M059J (cell line): Measurements from ENCODE around the gene SLC46A1. TPM values are rescaled to one million over a fixed set of nuclear protein-coding genes. Genes with fewer than 3 reads are reported as not detected.

Experiments used
- DNase-seq: peaks from one replicate; pipeline ENCODE4 v3.0.0-alpha.2; 2012; ENCODE audit warnings: low read depth
- total RNA-seq: library from RNA; depleted of rRNA; stranded (reverse); fragments of >200 nt; shearing (Covaris generic); gene quantifications from 2 replicates; pipeline ENCODE4 v1.2.3, GENCODE V29; 2014

Gene SLC46A1
- total RNA-seq, 1 experiment from 2014 or later, result 6.8 TPM

- no peak for DNase-seq
These were observed 1.6 kb downstream of the SLC46A1 start for GRCh38 chr17:28404461-28404811.

DNA sequence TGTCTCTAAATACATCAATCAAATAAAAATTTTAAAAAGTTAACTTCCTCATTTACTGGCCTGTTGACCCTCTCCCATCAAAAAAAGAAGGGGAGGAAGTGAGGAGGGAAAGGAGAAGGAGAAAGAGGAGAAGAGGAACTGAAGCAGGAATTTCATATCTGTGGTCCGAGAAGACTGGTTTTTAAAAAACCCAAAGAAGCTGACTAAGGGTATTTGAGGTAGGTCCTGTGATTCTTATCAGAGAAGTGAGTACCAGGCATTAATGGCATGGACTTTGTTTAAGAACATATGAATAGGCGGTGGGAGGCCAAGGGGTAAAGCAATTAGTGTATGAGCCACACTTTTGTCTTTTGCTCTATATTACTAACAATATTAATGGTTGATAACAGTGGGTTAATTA is 2.0 kb downstream of the SLC46A1 start:
- no peak for DNase-seq

DNA sequence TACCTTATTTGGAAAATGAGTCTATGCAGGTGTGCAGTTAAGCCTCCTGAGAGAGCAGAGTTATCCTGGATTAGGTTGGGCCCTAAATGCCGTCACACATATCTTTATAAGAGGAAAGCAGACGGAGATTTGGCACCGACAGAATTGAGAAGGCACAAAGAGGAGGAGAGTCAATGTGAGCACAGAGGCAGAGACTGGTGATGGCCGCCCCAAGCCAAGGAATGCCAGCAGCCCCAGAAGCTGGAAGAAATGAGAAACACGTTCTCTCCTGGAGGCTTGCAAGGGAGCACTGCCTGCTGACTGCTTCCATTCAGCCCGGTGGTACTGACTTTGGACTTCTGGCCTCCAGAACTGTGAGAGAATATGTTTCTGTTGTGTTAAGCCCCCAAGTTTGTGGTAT is 3.2 kb downstream of the SLC46A1 start:
- no peak for DNase-seq

GRCh38 chr17:28402224-28402630 is 3.8 kb downstream of the SLC46A1 start:
- no peak for DNase-seq

- no peak for DNase-seq
These were observed 6.2 kb downstream of the SLC46A1 start for GRCh38 chr17:28399808-28400207.

- DNase-seq, result peak; percentile 27
These were observed 7.6 kb downstream of the SLC46A1 start for GRCh38 chr17:28398280-28398981.

DNA sequence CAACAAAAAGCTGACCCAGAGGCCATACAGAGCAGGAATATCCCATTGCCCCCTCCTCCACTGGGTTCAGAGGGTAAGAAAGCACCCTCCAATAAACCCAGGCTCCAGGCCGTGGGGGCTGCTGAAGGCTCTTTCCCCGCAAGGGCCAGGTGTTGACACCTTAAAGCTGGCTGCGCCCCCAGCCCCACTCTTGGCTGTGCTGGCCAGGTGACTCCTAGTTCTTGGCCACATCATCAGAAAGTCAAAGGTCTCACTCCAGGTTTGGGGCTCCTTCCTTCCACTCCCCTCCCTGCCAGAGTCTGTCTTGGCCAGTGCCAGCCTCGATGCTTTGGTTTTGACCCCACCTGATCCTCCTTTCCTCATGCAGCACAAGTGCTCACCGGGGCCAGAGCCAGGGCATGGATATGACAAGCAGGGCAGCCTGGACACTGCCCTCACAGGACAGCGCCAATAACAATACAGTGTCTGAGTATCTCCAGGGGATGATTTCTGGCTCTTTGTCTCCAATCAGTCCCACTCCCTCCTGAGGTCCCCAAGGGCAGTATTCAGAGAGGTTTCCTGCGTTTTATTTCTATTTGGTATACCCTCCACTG is 8.2 kb downstream of the SLC46A1 start:
- DNase-seq, result no peak

DNA sequence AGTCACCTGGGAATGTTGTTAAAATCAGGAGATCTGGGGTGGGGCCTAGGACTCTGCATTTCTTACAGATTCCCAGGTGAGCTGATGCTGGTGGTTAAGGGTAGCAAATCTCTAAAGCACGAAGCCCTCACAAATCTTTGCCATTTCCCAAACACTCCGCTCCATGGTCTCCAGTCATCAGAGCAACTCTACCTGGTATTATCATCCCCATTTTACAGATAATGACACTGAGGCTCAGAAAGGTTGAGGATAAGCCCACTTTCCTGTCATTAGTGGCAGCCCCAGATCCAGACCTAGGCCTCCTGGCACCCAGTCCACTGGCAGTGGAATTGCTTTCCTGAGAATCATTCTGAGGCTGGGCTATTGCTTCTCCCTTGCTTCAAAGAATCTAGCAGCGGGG is 8.7 kb downstream of the SLC46A1 start:
- no peak for DNase-seq

DNA sequence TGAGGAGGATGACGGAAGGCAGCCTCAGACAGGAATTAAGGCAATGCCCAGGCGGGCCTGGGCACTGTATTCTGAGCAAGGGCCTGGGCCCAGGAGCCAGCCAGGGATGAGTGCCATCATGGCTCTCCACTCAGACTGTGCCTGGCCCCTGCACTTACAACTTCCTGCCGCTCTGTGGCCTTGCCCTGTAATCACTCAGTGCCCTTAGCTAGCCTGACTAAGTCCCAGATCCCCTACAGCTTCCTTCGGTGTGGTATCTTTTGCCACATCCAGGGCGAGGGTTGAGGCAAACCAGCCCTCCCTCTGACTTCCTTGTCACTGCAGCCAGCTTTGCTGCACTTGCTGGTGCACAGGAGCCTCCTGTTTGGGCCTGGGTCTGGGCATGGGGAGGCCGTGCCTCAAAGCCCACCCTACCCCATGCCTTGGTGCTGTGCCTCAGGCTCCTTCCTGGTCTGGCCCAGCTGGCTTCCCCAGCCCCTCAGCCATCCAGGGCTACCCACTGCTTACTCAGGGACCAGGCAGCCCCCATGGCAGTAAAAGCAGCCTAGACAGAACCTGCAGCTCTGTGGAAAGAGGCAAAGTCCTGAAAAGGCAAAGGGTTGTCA is 9.3 kb downstream of the SLC46A1 start:
- peak; percentile 11 for DNase-seq

GRCh38 chr17:28395968-28396367 is 10.0 kb downstream of the SLC46A1 start:
- DNase-seq, result no peak

DNA sequence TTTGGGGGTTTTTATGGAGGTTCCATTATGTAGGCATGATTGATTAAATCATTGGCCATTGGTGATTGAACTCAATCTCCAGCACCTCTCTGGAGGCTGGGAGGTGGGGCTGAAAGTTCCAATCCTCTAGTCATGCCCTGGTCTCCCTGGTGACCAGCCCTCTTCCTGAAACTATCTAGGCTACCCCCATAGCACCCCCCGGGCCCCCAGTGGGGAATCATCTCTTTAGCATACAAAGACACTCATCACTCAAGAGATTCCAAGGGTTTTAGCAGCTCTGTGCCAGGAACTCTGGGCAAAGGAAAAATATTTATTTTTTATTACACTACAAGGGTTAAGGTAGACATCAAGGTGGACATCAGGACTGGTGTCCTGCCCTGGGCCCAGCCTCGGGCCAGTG is 10.6 kb downstream of the SLC46A1 start:
- DNase-seq, result no peak

- peak; percentile 11 for DNase-seq
These were observed 11.5 kb downstream of the SLC46A1 start for GRCh38 chr17:28394337-28395116.

GRCh38 chr17:28392491-28392890 is 13.5 kb downstream of the SLC46A1 start:
- no peak for DNase-seq

DNA sequence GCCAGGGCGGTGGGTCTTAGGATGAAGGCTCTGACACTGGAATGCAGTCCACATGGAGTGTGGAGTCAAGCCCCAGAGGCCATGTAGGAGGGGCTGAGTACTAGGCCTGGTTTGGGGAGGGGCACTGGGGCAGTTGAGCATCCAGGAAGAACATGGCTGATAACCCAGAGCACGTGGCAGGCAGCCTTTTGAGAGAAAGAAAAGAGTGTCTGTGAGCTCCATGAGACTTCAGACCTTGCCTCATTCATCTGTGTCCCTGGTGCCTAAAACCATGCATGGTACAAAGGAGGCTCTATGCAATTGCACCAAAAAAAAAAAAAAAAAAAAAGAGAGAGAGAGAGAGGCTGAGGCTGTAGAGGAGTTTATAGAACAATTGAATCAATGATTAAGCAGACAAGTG is 14.6 kb downstream of the SLC46A1 start:
- DNase-seq, result no peak

- DNase-seq, result no peak
These were observed 15.0 kb downstream of the SLC46A1 start for GRCh38 chr17:28390984-28391383.

- no peak for DNase-seq
These were observed 15.4 kb downstream of the SLC46A1 start for GRCh38 chr17:28390563-28390962.

- DNase-seq, result no peak
These were observed 15.9 kb downstream of the SLC46A1 start for GRCh38 chr17:28390141-28390540.

GRCh38 chr17:28388106-28388505 is 17.9 kb downstream of the SLC46A1 start:
- no peak for DNase-seq

GRCh38 chr17:28386391-28386790 is 19.6 kb downstream of the SLC46A1 start:
- no peak for DNase-seq

- no peak for DNase-seq
These were observed 20.6 kb downstream of the SLC46A1 start for GRCh38 chr17:28385406-28385805.

DNA sequence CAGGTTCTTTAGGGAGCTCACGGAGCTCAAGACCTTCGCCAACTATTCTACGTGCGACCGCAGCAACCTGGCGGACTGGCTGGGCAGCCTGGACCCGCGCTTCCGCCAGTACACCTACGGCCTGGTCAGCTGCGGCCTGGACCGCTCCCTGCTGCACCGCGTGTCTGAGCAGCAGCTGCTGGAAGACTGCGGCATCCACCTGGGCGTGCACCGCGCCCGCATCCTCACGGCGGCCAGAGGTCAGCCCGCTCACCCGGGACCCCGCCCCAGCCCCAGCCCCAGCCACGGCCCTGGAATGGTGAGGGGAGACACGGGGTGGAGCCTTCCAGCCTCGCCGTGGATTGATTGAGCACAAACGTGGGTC is 21.0 kb downstream of the SLC46A1 start:
- DNase-seq, result no peak

GRCh38 chr17:28384281-28385036 is 21.6 kb downstream of the SLC46A1 start:
- DNase-seq, result no peak
